Stomach (tissue), 9 donors: ENCODE measurements around the gene MAPK7. TPM values are rescaled to one million over a fixed set of nuclear protein-coding genes. Genes with fewer than 3 reads are reported as not detected.

Experiments used
- DNase-seq, 2 donors: peaks; one replicate each; pipeline versions ENCODE4 v3.0.0 to v3.0.0-alpha.2; 2013 to 2019
- H3K27ac ChIP-seq, 5 donors: fragments of 200-600 bp in 4 of 5; sonication (generic) in 4 of 5; one replicate each; pipeline ENCODE4 v1.5.1; 2013 to 2019; ENCODE audit warnings: mild to moderate bottlenecking in 1 of 5, moderate library complexity in 1 of 5
- H3K27me3 ChIP-seq, 3 donors: fragments of 200-600 bp; sonication (generic); one replicate each; pipeline ENCODE4 v1.5.1; 2017 to 2019; ENCODE audit warnings: mixed run types in 1 of 3
- H3K36me3 ChIP-seq, 4 donors: fragments of 200-600 bp; sonication (generic); 1 replicate in 3 of 4; 2 replicates in 1 of 4; pipeline ENCODE4 v1.5.1; 2016 to 2019
- H3K4me1 ChIP-seq, 4 donors: fragments of 200-600 bp; sonication (generic); one replicate each; pipeline ENCODE4 v1.5.1; 2016 to 2019
- H3K4me3 ChIP-seq, 4 donors: fragments of 200-600 bp; sonication (generic) in 3 of 4; one replicate each; pipeline ENCODE4 v1.5.1; 2016 to 2019; ENCODE audit warnings: mild to moderate bottlenecking in 1 of 4
- H3K9me3 ChIP-seq, 4 donors: fragments of 200-600 bp; sonication (generic); one replicate each; pipeline ENCODE4 v1.5.1; 2016 to 2019
- EP300 ChIP-seq: sonication (generic); formaldehyde crosslinking; IDR thresholded peaks from one replicate; pipeline ENCODE4 v1.6.1; 2017; ENCODE audit warnings: antibody characterized with exemption
- POLR2A ChIP-seq, 4 donors: fragments of 450-650 bp; IDR thresholded peaks; one replicate each; pipeline ENCODE4 v1.6.1; 2016; ENCODE audit warnings: antibody characterized with exemption in 4 of 4, control low read depth in 2 of 4, mild to moderate bottlenecking in 1 of 4, moderate library complexity in 1 of 4
- POLR2AphosphoS5 ChIP-seq, 3 donors: sonication (generic); formaldehyde crosslinking; IDR thresholded peaks; one replicate each; pipeline ENCODE4 v1.6.1; 2016; ENCODE audit warnings: antibody characterized with exemption in 3 of 3
- WGBS, 5 donors: extraction: QIAGEN DNeasy Blood & Tissue Kit in 3 of 5; methylation state at CpG; one replicate each; pipeline versions ENCODE4 v1.1.5 to v1.1.7; 2013 to 2018; 5-methylcytosine and 5-hydroxymethylcytosine counted together
- intact Hi-C: fragments of 100-400 bp; cut with DNase I; formaldehyde crosslinking; loops from one replicate; pipeline ENCODE4 v1.15.1; 2023; ENCODE audit warnings: low total_unique reads
- polyA plus RNA-seq, 3 donors: library from polyadenylated mRNA; stranded (reverse); fragments of 200-250 nt; gene quantifications; one replicate each; pipeline ENCODE4 v1.2.3, GENCODE V29; 2013
- total RNA-seq, 5 donors: library from RNA; depleted of rRNA; stranded (reverse); fragments of >200 nt; gene quantifications; one replicate each; pipeline versions ENCODE4 v1.1.0 to v1.2.3, GENCODE V29; 2014 to 2016
- TF ChIP-seq, protein P1 (sequence below), 7 experiments: fragments of 450-650 bp in 4 of 7; fragments of 200-600 bp in 3 of 7; sonication (generic) in 3 of 7; IDR thresholded peaks; one replicate each; pipeline ENCODE4 v1.5.1; 2016 to 2019; ENCODE audit warnings: antibody characterized with exemption in 7 of 7, control low read depth in 2 of 7, mild to moderate bottlenecking in 1 of 7
- donor health status: healthy with polysubstance abuse.
- donor health status: Bipolar disorder and iron deficiency.
- donor health status: healthy.

MAPK7 gene
- total and polyA plus RNA-seq, 8 donors: 10.3 to 221 (median 30.5) TPM

DNA sequence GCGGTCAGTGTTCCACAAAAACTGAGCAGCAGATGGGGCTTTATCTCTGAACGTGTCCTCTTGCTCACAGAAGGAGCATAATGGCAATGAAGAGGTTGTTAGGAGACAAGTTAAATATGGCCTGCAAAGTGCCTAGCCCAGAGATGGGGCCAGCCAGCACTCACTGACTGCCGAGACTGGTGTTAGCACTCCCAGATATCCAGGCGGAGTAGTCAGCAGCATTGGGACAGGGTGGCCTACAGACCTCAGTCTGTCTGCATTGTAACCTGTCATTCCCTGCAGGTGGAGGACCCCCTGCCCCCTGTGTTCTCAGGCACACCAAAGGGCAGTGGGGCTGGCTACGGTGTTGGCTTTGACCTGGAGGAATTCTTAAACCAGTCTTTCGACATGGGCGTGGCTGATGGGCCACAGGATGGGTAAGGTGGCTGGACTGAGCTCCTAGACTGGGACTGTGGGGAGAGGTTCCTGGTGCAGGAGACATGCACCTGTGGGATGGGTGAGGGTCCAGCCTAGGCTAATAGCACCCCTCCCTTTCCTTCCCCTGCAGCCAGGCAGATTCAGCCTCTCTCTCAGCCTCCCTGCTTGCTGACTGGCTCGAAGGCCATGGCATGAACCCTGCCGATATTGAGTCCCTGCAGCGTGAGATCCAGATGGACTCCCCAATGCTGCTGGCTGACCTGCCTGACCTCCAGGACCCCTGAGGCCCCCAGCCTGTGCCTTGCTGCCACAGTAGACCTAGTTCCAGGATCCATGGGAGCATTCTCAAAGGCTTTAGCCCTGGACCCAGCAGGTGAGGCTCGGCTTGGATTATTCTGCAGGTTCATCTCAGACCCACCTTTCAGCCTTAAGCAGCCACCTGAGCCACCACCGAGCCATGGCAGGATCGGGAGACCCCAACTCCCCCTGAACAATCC lies 4.5 kb downstream of the MAPK7 start:
- peak overlapping the region in 3 of 5 donors; percentile 53 to 94 (median 89) for H3K27ac ChIP-seq
- intact Hi-C loops: no loop called here
- no peaks in the 10 kb centered on the region for H3K27me3 ChIP-seq
- no peaks in the 10 kb centered on the region for H3K9me3 ChIP-seq
- 80 to 95% (median 87%) methylated on average over 7 to 13 of the region's 13 CpGs for WGBS, 5 donors
- TF ChIP-seq POLR2A (IDR thresholded peaks at IDR 0.05): no peak
- TF ChIP-seq, protein P1, sequence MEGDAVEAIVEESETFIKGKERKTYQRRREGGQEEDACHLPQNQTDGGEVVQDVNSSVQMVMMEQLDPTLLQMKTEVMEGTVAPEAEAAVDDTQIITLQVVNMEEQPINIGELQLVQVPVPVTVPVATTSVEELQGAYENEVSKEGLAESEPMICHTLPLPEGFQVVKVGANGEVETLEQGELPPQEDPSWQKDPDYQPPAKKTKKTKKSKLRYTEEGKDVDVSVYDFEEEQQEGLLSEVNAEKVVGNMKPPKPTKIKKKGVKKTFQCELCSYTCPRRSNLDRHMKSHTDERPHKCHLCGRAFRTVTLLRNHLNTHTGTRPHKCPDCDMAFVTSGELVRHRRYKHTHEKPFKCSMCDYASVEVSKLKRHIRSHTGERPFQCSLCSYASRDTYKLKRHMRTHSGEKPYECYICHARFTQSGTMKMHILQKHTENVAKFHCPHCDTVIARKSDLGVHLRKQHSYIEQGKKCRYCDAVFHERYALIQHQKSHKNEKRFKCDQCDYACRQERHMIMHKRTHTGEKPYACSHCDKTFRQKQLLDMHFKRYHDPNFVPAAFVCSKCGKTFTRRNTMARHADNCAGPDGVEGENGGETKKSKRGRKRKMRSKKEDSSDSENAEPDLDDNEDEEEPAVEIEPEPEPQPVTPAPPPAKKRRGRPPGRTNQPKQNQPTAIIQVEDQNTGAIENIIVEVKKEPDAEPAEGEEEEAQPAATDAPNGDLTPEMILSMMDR (IDR thresholded peaks at IDR 0.05): no peak
- no peak for TF ChIP-seq EP300
- no peak for TF ChIP-seq POLR2AphosphoS5 (IDR thresholded peaks at IDR 0.05)
- no peak for DNase-seq
- H3K36me3 ChIP-seq: peaks cover 46 to 62% (median 55%) of the 10 kb centered on the region in 4 donors
- no peak overlapping the region for H3K4me3 ChIP-seq
- peaks cover 64 to 90% (median 84%) of the 10 kb centered on the region in 4 donors for H3K4me1 ChIP-seq

DNA sequence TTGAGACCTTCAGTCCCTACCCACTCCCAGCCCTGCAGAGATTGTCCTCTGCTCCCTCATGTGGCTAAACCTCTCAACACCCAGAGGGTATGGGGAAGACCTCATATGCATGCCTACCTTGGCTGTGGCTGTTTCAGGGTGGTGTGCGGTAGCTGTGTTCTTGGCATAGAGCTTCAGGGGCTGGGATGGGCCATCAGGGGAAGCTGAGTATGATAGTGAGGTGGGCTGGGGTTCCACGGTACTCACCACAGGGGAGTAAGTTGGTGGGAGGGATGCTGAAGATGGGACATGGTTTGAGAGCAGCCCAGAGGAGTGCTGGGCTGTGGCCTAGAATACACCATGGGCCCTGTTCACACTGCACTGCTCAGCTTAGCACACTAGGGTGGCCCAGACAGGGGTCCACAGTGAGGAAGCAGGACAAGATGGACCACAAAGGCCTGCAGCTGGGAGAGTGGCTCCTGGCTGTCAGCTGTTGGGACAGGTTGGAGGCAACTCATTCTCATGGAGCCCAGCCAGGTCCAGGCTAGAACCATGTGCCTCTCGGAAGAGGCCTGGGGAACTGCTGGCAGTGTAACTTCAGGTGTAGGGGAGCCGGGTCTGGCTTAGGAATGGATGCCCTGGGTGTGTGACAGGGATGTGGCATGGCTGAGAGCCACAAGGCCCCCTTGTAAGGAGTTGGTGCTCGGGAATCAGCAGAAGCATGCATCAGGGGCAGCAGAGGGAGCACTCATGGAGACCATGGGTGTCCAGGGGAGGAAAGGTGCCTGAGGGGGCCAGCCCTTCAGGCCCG lies 5.6 kb downstream of the MAPK7 start:
- intact Hi-C loops: no loop called here
- peaks cover 46 to 62% (median 55%) of the 10 kb centered on the region in 4 donors for H3K36me3 ChIP-seq
- peak in 1 of 2 donors; percentile 17 for DNase-seq
- WGBS, 5 donors: 59 to 75% (median 73%) methylated on average over 6 of the region's 6 CpGs
- no peaks in the 10 kb centered on the region for H3K27me3 ChIP-seq
- H3K4me3 ChIP-seq: no peak overlapping the region
- H3K27ac ChIP-seq: peak overlapping the region; percentile 40 to 94 (median 89)
- no peaks in the 10 kb centered on the region for H3K9me3 ChIP-seq
- H3K4me1 ChIP-seq: peaks cover 74 to 97% (median 91%) of the 10 kb centered on the region in 4 donors
- TF ChIP-seq POLR2AphosphoS5 (IDR thresholded peaks at IDR 0.05): no peak
- TF ChIP-seq POLR2A (IDR thresholded peaks at IDR 0.05): no peak
- TF ChIP-seq EP300: no peak
- TF ChIP-seq, protein P1 (IDR thresholded peaks at IDR 0.05): no peak

DNA sequence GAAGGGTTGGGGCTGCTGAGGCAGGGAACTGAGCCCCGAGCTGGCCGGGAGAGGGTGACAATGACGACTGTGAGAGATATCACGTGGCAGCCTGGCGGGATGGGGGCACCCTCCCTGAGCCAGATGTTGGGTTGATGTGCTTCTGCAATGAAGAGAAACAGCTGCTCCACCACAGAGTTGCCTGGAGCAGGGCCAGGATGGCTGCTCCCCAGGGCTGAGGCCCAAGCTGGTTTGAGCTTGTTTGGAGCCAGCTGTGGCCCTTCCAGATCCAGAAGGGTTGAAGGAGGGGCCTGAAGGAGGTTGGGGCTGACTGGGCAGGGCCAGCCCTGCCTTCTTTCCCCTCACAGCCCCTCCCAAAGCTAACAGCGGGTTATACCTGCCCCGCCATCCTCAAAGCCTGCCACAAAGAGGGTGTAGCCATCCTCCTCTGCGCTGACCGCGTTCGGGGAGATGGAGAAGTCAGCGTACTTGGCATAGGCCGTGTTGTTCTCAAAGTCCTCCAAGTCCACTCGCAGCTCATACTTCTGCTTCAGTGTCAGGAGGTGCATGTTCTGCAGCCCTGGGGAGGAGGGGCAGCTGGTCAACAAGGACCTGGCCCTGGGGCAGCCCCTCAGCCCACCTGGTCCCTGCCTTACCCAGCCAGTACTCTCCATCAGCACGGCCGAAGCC lies 6.6 kb downstream of the MAPK7 start:
- Histone ChIP-seq H3K27ac (peak overlapping the region; percentile 40 to 94 (median 89)), H3K9me3 (no peaks in the 10 kb centered on the region), H3K4me3 (peak overlapping the region; percentile 0 to 15 (median 13)), H3K36me3 (peaks cover 42 to 58% (median 50%) of the 10 kb centered on the region in 4 donors), H3K27me3 (no peaks in the 10 kb centered on the region), H3K4me1 (peaks cover 65 to 97% (median 86%) of the 10 kb centered on the region in 4 donors)
- peak; percentile 76 to 94 for DNase-seq
- intact Hi-C loops: no loop called here
- peak; percentile 37 for TF ChIP-seq EP300
- TF ChIP-seq, protein P1 (IDR thresholded peaks at IDR 0.05): no peak
- peak in 2 of 3 donors; percentile 73 to 85 for TF ChIP-seq POLR2AphosphoS5 (IDR thresholded peaks at IDR 0.05)
- no peak for TF ChIP-seq POLR2A (IDR thresholded peaks at IDR 0.05)
- WGBS, 5 donors: 29 to 35% (median 30%) methylated on average over 11 to 16 of the region's 16 CpGs
